22Rv1 (cell line): ENCODE data around the gene OR2B3.

ENCODE experiments used
- CTCF ChIP-seq: fragments of 450-650 bp; IDR thresholded peaks from 2 replicates; pipeline ENCODE4 v1.5.1; 2017; ENCODE audit warnings: mild to moderate bottlenecking
- ZFX ChIP-seq: fragments of 450-650 bp; IDR thresholded peaks from 2 replicates; pipeline ENCODE4 v1.6.1; 2017; ENCODE audit warnings: antibody characterized with exemption, borderline replicate concordance

GRCh38 chr6:29112135-29112534 is 25.0 kb upstream of the OR2B3 start:
- TF ChIP-seq CTCF (no peak), ZFX (no peak)
